HK-2 (cell line): ENCODE measurements around the gene GPR137B.

Source experiments
- DNase-seq: peaks from one replicate; pipeline ENCODE4 v3.0.0-alpha.2; 2018; ENCODE audit not compliant: unreplicated experiment

GPR137B gene

GRCh38 chr1:236114076-236114747, 28.1 kb upstream of the GPR137B start:
- DNase-seq, result no peak

GRCh38 chr1:236117710-236118109, 24.6 kb upstream of the GPR137B start:
- no peak for DNase-seq

DNA sequence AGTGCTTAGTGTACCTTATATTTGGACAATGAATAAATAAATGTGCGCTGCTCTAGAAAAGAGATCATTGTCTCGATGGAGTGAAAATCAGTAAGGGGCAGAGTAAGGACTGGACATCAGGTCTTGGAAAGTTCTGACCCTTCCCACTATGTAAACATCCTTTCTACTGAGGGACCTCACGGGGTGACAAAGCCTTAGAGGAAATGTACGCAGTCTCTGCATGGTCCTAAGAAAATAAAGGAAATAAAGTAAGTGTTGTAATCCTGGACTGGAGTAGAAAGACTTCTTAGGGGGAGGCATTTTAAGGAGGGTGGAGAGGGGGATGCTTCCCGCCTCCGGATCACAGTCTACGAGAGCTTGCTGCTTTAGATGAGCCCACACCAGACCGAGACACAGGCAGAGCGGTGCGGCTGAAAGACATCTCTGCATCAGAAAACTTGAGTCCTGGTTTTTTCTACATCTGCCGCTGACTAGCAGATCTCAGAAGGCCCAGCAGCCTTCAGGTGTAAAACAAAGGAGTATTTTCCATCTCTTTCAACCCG, 22.3 kb upstream of the GPR137B start:
- no peak for DNase-seq

- no peak for DNase-seq
These were observed 21.6 kb upstream of the GPR137B start for GRCh38 chr1:236120721-236121153.

- no peak for DNase-seq
These were observed 20.2 kb upstream of the GPR137B start for GRCh38 chr1:236122176-236122575.

DNA sequence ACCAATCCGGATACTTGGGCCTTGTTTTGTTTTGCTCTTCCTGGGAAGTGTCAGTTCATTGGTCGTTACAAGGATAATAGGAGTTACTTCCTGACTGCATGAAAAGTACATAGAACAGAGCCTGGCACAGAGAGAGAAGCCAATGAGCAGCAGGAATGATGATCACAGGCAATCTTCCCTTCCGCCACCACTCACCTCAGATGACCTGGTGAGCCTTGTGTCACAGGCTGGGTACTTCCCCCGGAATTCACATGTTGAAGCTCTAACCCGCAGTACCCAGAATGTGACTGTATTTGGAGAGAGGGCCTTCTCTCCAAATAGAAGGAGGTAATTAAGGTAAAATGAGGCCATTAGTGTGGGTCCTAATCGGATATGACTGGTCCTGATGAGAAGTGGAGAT, 18.8 kb upstream of the GPR137B start:
- no peak for DNase-seq

- DNase-seq, result no peak
These were observed 17.4 kb upstream of the GPR137B start for GRCh38 chr1:236124965-236125364.

GRCh38 chr1:236127045-236127444, 15.3 kb upstream of the GPR137B start:
- no peak for DNase-seq

GRCh38 chr1:236128646-236129178, 13.6 kb upstream of the GPR137B start:
- DNase-seq, result no peak

DNA sequence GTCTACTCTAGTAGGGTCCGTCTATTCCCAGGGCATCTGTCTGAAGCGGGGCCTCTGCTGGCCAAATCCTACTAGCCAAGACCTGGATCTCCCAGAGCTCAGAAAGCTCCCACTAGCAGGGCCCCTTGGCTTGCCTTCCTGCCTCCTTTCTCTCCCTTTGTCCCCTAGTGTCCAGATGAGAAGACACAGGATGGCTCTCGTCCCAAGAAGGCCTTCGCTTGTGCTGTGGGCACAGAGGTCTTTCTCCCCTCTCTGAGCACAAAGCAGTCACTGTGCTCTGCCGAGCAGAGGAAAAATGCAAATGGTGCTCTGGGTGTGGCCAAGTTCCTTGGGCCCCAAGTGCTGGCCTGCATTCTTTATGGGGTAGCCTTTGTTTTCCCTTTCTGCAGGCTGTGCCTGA, 13.0 kb upstream of the GPR137B start:
- no peak for DNase-seq

GRCh38 chr1:236130372-236130771, 12.0 kb upstream of the GPR137B start:
- DNase-seq, result no peak

- DNase-seq, result no peak
These were observed 10.4 kb upstream of the GPR137B start for GRCh38 chr1:236131916-236132315.

GRCh38 chr1:236132420-236133046, 9.8 kb upstream of the GPR137B start:
- DNase-seq, result no peak

GRCh38 chr1:236133339-236133738, 9.0 kb upstream of the GPR137B start:
- DNase-seq, result no peak

DNA sequence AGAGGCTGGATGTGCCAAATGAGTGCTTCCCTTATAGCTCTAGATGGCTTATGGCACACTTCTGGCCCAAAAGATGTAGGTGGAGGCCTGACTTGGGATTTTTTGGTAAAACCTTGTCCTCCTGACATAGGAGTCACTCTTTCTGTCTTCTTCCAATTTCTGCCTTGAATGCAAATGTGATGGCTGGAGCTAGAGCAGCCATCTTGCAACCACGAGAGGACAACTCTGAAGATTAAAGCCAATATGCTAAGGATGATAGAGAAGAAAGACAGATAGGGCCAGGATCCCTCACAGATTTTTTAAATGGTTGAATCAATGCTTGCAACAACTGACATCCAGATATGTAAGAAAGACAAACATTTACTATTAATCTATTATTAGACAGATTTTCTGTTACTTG, 8.5 kb upstream of the GPR137B start:
- DNase-seq, result no peak

GRCh38 chr1:236137285-236137852, 5.0 kb upstream of the GPR137B start:
- no peak for DNase-seq

DNA sequence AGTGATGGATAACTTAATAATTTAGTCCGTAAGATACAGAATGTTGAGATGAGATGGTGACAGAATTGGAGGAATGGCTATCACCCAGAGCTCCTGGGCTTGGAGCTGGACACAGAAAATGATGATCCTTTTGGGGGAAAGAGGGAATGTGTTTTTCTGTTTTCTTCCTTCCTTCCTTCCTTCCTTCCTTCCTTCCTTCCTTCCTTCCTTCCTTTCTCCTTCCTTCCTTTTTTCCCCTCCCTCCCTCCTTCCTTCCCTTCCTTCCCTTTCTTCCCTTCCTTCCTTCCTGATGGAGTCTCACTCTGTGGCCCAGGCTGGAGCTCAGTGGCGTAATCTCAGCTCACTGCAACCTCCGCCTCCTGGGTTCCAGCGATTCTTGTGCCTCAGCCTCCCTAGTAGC, 2.8 kb upstream of the GPR137B start:
- DNase-seq, result no peak

DNA sequence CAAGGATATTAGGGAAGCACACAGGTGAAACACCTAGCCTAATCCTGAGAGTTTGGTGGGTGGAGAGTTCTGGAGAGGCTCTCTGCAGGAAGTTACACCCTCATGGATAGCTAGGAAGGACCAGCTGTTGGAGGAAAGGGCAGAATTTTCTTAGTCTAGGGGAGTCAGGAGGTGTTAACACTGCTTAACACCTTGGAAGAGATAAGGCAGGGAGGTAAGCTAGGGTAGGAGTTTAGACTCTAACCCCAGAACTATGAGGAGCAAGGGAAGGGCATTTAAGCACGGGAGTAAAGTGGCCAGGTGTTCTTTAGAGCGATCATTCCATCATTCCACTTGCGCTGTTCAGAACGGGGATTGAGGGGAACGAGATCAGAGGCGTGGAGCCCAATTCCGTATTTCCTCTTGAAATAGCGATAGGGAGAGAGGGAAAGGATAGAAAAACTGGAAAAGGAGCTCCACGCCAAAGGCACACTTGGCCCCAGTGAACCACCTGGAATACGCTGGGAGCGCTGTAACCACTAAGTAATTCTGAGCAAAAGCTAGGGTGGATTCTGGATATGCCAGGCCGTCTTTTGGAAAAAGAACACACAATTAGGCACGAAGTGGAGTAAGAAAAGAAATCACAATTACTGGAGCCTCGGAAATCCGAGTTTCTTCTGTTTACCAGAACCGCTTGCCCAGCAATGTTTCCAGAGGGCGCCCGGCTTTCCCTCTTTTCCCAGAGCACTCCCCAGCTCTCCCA, 1.5 kb upstream of the GPR137B start:
- DNase-seq, result no peak

- peak; percentile 45 for DNase-seq
These were observed 689 bp upstream of the GPR137B start for GRCh38 chr1:236141447-236142252.

DNA sequence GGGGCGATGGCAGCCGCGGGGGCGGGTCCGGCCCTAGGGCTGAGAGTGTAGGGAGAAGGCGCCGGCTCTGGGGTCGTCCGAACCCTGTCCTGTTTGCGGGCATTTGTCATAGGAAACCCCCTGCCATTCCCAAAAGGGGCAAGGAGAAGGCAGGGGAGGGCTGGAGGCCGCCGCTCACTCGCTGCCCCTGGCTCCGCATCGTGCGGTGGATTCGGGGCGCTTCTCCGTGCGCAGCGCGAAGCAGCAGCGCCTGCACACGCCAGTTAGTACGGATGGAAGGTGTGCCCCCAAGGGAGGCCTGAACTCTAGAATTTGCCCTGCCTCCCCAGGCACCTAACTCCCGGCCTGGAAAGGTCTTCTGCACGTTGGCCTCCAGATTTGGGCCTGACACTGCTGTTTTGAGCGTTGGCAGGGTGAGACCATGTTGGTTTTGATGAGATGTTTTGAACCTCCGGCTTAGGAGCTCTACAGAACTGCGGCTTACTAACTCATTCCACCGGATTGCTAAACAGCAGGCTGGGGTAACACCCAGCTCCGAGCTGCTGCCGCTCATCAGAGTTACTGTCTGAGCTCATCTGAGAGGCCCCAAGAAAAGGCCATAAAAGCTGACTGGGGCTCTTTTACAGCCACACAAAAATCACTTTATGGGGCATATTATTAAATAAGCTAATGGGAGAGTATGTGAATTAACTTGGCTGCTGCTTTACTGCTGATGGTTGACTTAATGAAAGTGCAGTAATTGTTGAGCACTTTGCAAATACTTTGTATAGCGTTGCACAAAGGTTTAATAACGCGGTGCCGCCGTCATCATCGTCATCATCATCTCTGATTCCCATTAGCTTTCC, 987 bp downstream of the GPR137B start:
- DNase-seq, result peak; percentile 32
